Loucy (cell line): ENCODE data around the gene FJX1.

Experiments used
- H2AFZ ChIP-seq: fragments of 200-600 bp; sonication (generic); 2 replicates; pipeline ENCODE4 v1.6.0; 2016; ENCODE audit warnings: antibody characterized with exemption, mild to moderate bottlenecking, low read length, moderate library complexity
- H3F3A ChIP-seq: fragments of 200-600 bp; 2 replicates; pipeline ENCODE4 v1.6.0; 2016; ENCODE audit warnings: antibody characterized with exemption, low read depth, mild to moderate bottlenecking
- H3K27me3 ChIP-seq: fragments of 200-600 bp; sonication (generic); 2 replicates; pipeline ENCODE4 v1.6.1; 2014; ENCODE audit warnings: low read length, mild to moderate bottlenecking; ENCODE audit not compliant: insufficient read depth, poor library complexity, severe bottlenecking
- H3K36me3 ChIP-seq: fragments of 200-600 bp; sonication (generic); 2 replicates; pipeline ENCODE4 v1.6.1; 2016; ENCODE audit warnings: low read length; ENCODE audit not compliant: insufficient read depth
- H3K4me1 ChIP-seq: fragments of 200-600 bp; sonication (generic); 2 replicates; pipeline ENCODE4 v1.5.1; 2014; ENCODE audit warnings: low read length, mild to moderate bottlenecking; ENCODE audit not compliant: insufficient read depth, poor library complexity, severe bottlenecking
- H3K4me2 ChIP-seq: fragments of 200-600 bp; sonication (generic); 2 replicates; pipeline ENCODE4 v1.6.0; 2014; ENCODE audit warnings: antibody characterized with exemption, low read length, low read depth, mild to moderate bottlenecking; ENCODE audit not compliant: poor library complexity, severe bottlenecking
- H3K4me3 ChIP-seq: fragments of 200-600 bp; sonication (generic); 2 replicates; pipeline ENCODE4 v1.5.1; 2014; ENCODE audit warnings: low read length, mild to moderate bottlenecking, mixed read lengths; ENCODE audit not compliant: poor library complexity, severe bottlenecking
- H3K79me2 ChIP-seq: fragments of 200-600 bp; sonication (generic); 2 replicates; pipeline ENCODE4 v1.6.1; 2014; ENCODE audit warnings: low read length; ENCODE audit not compliant: insufficient read depth
- H3K9ac ChIP-seq: fragments of 200-600 bp; sonication (generic); 2 replicates; pipeline ENCODE4 v1.6.0; 2014; ENCODE audit warnings: mild to moderate bottlenecking, low read depth, low read length, moderate library complexity; ENCODE audit not compliant: poor library complexity, severe bottlenecking
- H3K9me2 ChIP-seq: fragments of 200-600 bp; sonication (generic); replicated peaks from 2 replicates; pipeline ENCODE4 v1.6.1; 2016; ENCODE audit warnings: low read depth, low read length, mixed read lengths
- H3K9me3 ChIP-seq: fragments of 200-600 bp; sonication (generic); 2 replicates; pipeline ENCODE4 v1.6.1; 2014; ENCODE audit warnings: mild to moderate bottlenecking, antibody characterized with exemption, low read length, low read depth; ENCODE audit not compliant: insufficient read depth
- H4K20me1 ChIP-seq: fragments of 200-600 bp; sonication (generic); 2 replicates; pipeline ENCODE4 v1.6.0; 2014; ENCODE audit warnings: antibody characterized with exemption, low read length, mild to moderate bottlenecking; ENCODE audit not compliant: insufficient read depth, poor library complexity, severe bottlenecking
- CTCF ChIP-seq: fragments of 200-600 bp; sonication (generic); conservative IDR thresholded peaks from 2 replicates; pipeline ENCODE4 v1.5.1; 2014; ENCODE audit warnings: mild to moderate bottlenecking, antibody characterized with exemption, low read length
- EZH2phosphoT487 ChIP-seq: fragments of 200-600 bp; IDR thresholded peaks from 2 replicates; pipeline ENCODE4 v1.6.1; 2018; ENCODE audit warnings: antibody characterized with exemption, mild to moderate bottlenecking, moderate library complexity, borderline replicate concordance

Gene FJX1

GRCh38 chr11:35606206-35606605 is 12.1 kb upstream of the FJX1 start:
- H3K27me3 ChIP-seq: no peaks in the 10 kb centered on the region
- no peak for TF ChIP-seq EZH2phosphoT487
- TF ChIP-seq CTCF: no peak
- no peaks in the 10 kb centered on the region for H3K36me3 ChIP-seq
- no peaks in the 10 kb centered on the region for H3K9me2 ChIP-seq
- H3K4me2 ChIP-seq: no peak overlapping the region
- H3K9ac ChIP-seq: no peak overlapping the region
- H3K9me3 ChIP-seq: no peaks in the 10 kb centered on the region
- no peaks in the 10 kb centered on the region for H4K20me1 ChIP-seq
- H3K4me1 ChIP-seq: no peaks in the 10 kb centered on the region
- H3K4me3 ChIP-seq: no peak overlapping the region
- no peaks in the 10 kb centered on the region for H3K79me2 ChIP-seq
- H3F3A ChIP-seq: no peaks in the 10 kb centered on the region
- no peak overlapping the region for H2AFZ ChIP-seq

DNA sequence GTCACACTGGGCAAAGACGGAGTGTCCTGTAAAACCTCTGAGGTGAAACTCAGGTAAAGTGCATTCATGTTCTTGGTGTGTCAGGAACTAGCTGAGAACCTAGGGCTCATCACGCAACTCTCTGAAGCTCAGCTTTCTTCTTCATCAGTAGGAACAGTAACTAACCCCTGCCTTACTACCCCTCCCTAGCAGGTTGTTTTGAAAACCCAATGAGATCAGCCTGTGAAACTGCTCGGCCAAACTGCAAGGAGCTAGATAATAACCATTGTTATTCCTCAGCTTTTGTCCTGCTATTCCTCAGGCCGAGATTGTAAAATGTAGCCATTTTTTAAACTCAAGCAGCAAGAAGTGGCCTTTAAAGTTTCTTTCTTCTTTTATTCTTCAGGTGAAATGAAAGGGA is 9.8 kb upstream of the FJX1 start:
- Histone ChIP-seq H3K9me3 (no peaks in the 10 kb centered on the region), H2AFZ (no peak overlapping the region), H3K4me1 (peaks cover 3% of the 10 kb centered on the region), H3K9me2 (no peaks in the 10 kb centered on the region), H4K20me1 (no peaks in the 10 kb centered on the region), H3K4me3 (no peak overlapping the region), H3K79me2 (no peaks in the 10 kb centered on the region), H3F3A (no peaks in the 10 kb centered on the region), H3K36me3 (no peaks in the 10 kb centered on the region), H3K27me3 (no peaks in the 10 kb centered on the region), H3K9ac (no peak overlapping the region), H3K4me2 (no peak overlapping the region)
- TF ChIP-seq EZH2phosphoT487: no peak
- no peak for TF ChIP-seq CTCF

- Histone ChIP-seq H3K4me2 (no peak overlapping the region), H3K9ac (no peak overlapping the region), H3K36me3 (no peaks in the 10 kb centered on the region)
These were observed 8.6 kb upstream of the FJX1 start for GRCh38 chr11:35609656-35610055.

More at GRCh38 chr11:35609656-35610055, 8.6 kb upstream of the FJX1 start:
- no peaks in the 10 kb centered on the region for H3F3A ChIP-seq
- no peaks in the 10 kb centered on the region for H3K79me2 ChIP-seq
- TF ChIP-seq CTCF: no peak
- TF ChIP-seq EZH2phosphoT487: no peak
- no peaks in the 10 kb centered on the region for H3K27me3 ChIP-seq
- H3K9me3 ChIP-seq: no peaks in the 10 kb centered on the region
- no peaks in the 10 kb centered on the region for H4K20me1 ChIP-seq
- H3K9me2 ChIP-seq: no peaks in the 10 kb centered on the region
- H3K4me1 ChIP-seq: peaks cover 3% of the 10 kb centered on the region
- H3K4me3 ChIP-seq: no peak overlapping the region
- no peak overlapping the region for H2AFZ ChIP-seq
